ENCODE data around the gene TRIM56.

TRIM56 gene

GRCh38 chr7:101137651-101138212 is 52.5 kb downstream of the TRIM56 start:
- ChIA-PET POLR2A (interaction anchor here (0.6 to 1.9 kb wide), 4 partner anchors 11 to 52 kb away, joined by 3 to 6 read pairs (median 4); partner anchors contain the start of genes SERPINE1 and TRIM56), CTCF (interaction anchor here (0.8 to 2.8 kb wide), 13 partner anchors 9 to 145 kb away, joined by 3 to 10 read pairs (median 4); partner anchors contain the start of genes SERPINE1 and TRIM56)
- peaks cover 0 to 15% (median 2%) of the 10 kb centered on the region in 5 experiments for H3K27me3 ChIP-seq (replicated peaks in 2 of 5; ENCODE audit: control insufficient read depth in 4 of 5, insufficient read depth in 5 of 5, low read length in 4 of 5)
- peaks cover 0 to 44% (median 21%) of the 10 kb centered on the region in 4 experiments for H3K4me1 ChIP-seq (ENCODE audit: control extremely low read depth in 1 of 4, control insufficient read depth in 4 of 4, insufficient read depth in 4 of 4, low read length in 3 of 4)
- H3K9me3 ChIP-seq (ENCODE audit: control extremely low read depth in 1 of 5, control insufficient read depth in 4 of 5, insufficient read depth in 2 of 5, low read depth in 1 of 5, low read length in 4 of 5) = no peaks in the 10 kb centered on the region
- peaks cover 0 to 30% (median 1%) of the 10 kb centered on the region in 4 experiments for H3K36me3 ChIP-seq (ENCODE audit: control insufficient read depth in 4 of 4, insufficient read depth in 4 of 4, low read length in 3 of 4)
- DNase-seq = no peak
- 100% methylated on average over 4 of the region's 9 CpGs for WGBS (ENCODE audit: insufficient coverage)
- H3K27ac ChIP-seq (ENCODE audit: insufficient read depth in 1 of 2, low read depth in 1 of 2, low read length in 2 of 2, poor library complexity in 1 of 2, severe bottlenecking in 2 of 2) = peak overlapping the region; percentile 61 to 84
- peak overlapping the region in 3 of 7 experiments; percentile 26 to 69 (median 63) for H3K4me3 ChIP-seq (ENCODE audit: control insufficient read depth in 1 of 7, extremely low read depth in 1 of 7, insufficient read depth in 4 of 7, low read depth in 2 of 7, low read length in 6 of 7)

- peak; percentile 98 to 99 (median 99) for DNase-seq
- H3K9me3 ChIP-seq (ENCODE audit: control extremely low read depth in 1 of 5, control insufficient read depth in 4 of 5, insufficient read depth in 2 of 5, low read depth in 1 of 5, low read length in 4 of 5) = no peaks in the 10 kb centered on the region
- peaks cover 0 to 27% (median 1%) of the 10 kb centered on the region in 4 experiments for H3K36me3 ChIP-seq (ENCODE audit: control insufficient read depth in 4 of 4, insufficient read depth in 4 of 4, low read length in 3 of 4)
- 0% methylated on average over 7 of the region's 16 CpGs for WGBS (ENCODE audit: insufficient coverage)
- H3K4me3 ChIP-seq (ENCODE audit: control insufficient read depth in 1 of 7, extremely low read depth in 1 of 7, insufficient read depth in 4 of 7, low read depth in 2 of 7, low read length in 6 of 7) = peak overlapping the region in 4 of 7 experiments; percentile 26 to 69 (median 55)
- CTCF ChIA-PET = interaction anchor here (0.6 to 2.8 kb wide), 12 partner anchors 10 to 1616 kb away, joined by 3 to 10 read pairs (median 4); partner anchors contain the start of gene SERPINE1
- peaks cover 0 to 44% (median 21%) of the 10 kb centered on the region in 4 experiments for H3K4me1 ChIP-seq (ENCODE audit: control extremely low read depth in 1 of 4, control insufficient read depth in 4 of 4, insufficient read depth in 4 of 4, low read length in 3 of 4)
- H3K27me3 ChIP-seq (replicated peaks in 2 of 5; ENCODE audit: control insufficient read depth in 4 of 5, insufficient read depth in 5 of 5, low read length in 4 of 5) = peaks cover 0 to 15% (median 2%) of the 10 kb centered on the region in 5 experiments
- POLR2A ChIA-PET = interaction anchor here (0.5 to 1.9 kb wide), 5 partner anchors 11 to 53 kb away, joined by 3 to 6 read pairs (median 4); partner anchors contain the start of genes SERPINE1 and TRIM56
- H3K27ac ChIP-seq (ENCODE audit: insufficient read depth in 1 of 2, low read depth in 1 of 2, low read length in 2 of 2, poor library complexity in 1 of 2, severe bottlenecking in 2 of 2) = peak overlapping the region; percentile 61 to 84
Measured at GRCh38 chr7:101138213-101138870, 53.1 kb downstream of the TRIM56 start.

- CTCF ChIA-PET = interaction anchor here (0.7 to 5.3 kb wide), 10 partner anchors 12 to 142 kb away, joined by 3 to 47 read pairs (median 4); partner anchors contain the start of gene SERPINE1
Measured at GRCh38 chr7:101140339-101140699, 55.0 kb downstream of the TRIM56 start.

GRCh38 chr7:101140746-101141382 is 55.6 kb downstream of the TRIM56 start:
- Histone ChIP-seq H3K4me3 (ENCODE audit: control insufficient read depth in 1 of 7, extremely low read depth in 1 of 7, insufficient read depth in 4 of 7, low read depth in 2 of 7, low read length in 6 of 7) (no peak overlapping the region), H3K36me3 (ENCODE audit: control insufficient read depth in 4 of 4, insufficient read depth in 4 of 4, low read length in 3 of 4) (peaks cover 0 to 15% (median 0%) of the 10 kb centered on the region in 4 experiments), H3K4me1 (ENCODE audit: control extremely low read depth in 1 of 4, control insufficient read depth in 4 of 4, insufficient read depth in 4 of 4, low read length in 3 of 4) (peaks cover 0 to 32% (median 23%) of the 10 kb centered on the region in 4 experiments), H3K27me3 (replicated peaks in 2 of 5; ENCODE audit: control insufficient read depth in 4 of 5, insufficient read depth in 5 of 5, low read length in 4 of 5) (peaks cover 0 to 10% (median 0%) of the 10 kb centered on the region in 5 experiments), H3K9me3 (ENCODE audit: control extremely low read depth in 1 of 5, control insufficient read depth in 4 of 5, insufficient read depth in 2 of 5, low read depth in 1 of 5, low read length in 4 of 5) (no peaks in the 10 kb centered on the region), H3K27ac (ENCODE audit: insufficient read depth in 1 of 2, low read depth in 1 of 2, low read length in 2 of 2, poor library complexity in 1 of 2, severe bottlenecking in 2 of 2) (no peak overlapping the region)
- CTCF ChIA-PET = interaction anchor here (0.7 to 5.3 kb wide), 13 partner anchors 12 to 141 kb away, joined by 3 to 47 read pairs (median 4); partner anchors contain the start of genes SERPINE1 and VGF
- POLR2A ChIA-PET = no interaction called here
- DNase-seq = no peak
- WGBS (ENCODE audit: insufficient coverage) = 95% methylated on average over 4 of the region's 4 CpGs

More at GRCh38 chr7:101140339-101140699, 55.0 kb downstream of the TRIM56 start:
- H3K4me3 ChIP-seq (ENCODE audit: control insufficient read depth in 1 of 7, extremely low read depth in 1 of 7, insufficient read depth in 4 of 7, low read depth in 2 of 7, low read length in 6 of 7) = no peak overlapping the region
- H3K27me3 ChIP-seq (replicated peaks in 2 of 5; ENCODE audit: control insufficient read depth in 4 of 5, insufficient read depth in 5 of 5, low read length in 4 of 5) = peaks cover 0 to 15% (median 0%) of the 10 kb centered on the region in 5 experiments
- DNase-seq = no peak
- H3K27ac ChIP-seq (ENCODE audit: insufficient read depth in 1 of 2, low read depth in 1 of 2, low read length in 2 of 2, poor library complexity in 1 of 2, severe bottlenecking in 2 of 2) = no peak overlapping the region
- WGBS (ENCODE audit: insufficient coverage) = 33% methylated on average over 1 of the region's 3 CpGs
- POLR2A ChIA-PET = no interaction called here
- peaks cover 0 to 20% (median 0%) of the 10 kb centered on the region in 4 experiments for H3K36me3 ChIP-seq (ENCODE audit: control insufficient read depth in 4 of 4, insufficient read depth in 4 of 4, low read length in 3 of 4)
- H3K4me1 ChIP-seq (ENCODE audit: control extremely low read depth in 1 of 4, control insufficient read depth in 4 of 4, insufficient read depth in 4 of 4, low read length in 3 of 4) = peaks cover 0 to 35% (median 25%) of the 10 kb centered on the region in 4 experiments
- no peaks in the 10 kb centered on the region for H3K9me3 ChIP-seq (ENCODE audit: control extremely low read depth in 1 of 5, control insufficient read depth in 4 of 5, insufficient read depth in 2 of 5, low read depth in 1 of 5, low read length in 4 of 5)
